ENCODE results near the gene AMBRA1. TPM values are rescaled to one million over a fixed set of nuclear protein-coding genes. Genes with fewer than 3 reads are reported as not detected.

The AMBRA1 gene
- total RNA-seq, 2 experiments from 2014 or later, result 24.6 to 30.7 TPM

DNA sequence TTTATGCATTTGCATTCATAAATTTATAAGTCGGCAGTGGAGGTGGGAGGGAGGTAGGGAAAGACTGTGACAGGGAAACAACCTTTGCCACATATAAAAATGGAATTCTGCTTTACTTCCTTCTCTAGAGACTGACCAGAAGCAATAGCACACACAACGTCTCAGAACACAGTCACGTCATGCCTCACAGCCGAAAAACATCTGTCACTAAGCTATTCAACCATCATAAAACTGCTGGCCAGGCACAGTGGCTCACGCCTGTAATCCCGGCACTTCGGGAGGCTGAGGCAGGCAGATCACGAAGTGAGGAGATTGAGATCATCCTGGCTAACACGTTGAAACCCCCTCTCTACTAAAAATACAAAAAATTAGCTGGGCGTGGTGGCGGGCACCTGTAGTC lies 101.3 kb downstream of the AMBRA1 start:
- peaks cover 35% of the 10 kb centered on the region; the same call in 1 of the 2 replicates for H3K36me3 ChIP-seq (ENCODE audit: insufficient read depth, low read length)
- no peak for TF ChIP-seq EZH2phosphoT487 (IDR thresholded peaks at IDR 0.05; ENCODE audit: borderline replicate concordance, low read depth, low read length)
- TF ChIP-seq, protein P1, sequence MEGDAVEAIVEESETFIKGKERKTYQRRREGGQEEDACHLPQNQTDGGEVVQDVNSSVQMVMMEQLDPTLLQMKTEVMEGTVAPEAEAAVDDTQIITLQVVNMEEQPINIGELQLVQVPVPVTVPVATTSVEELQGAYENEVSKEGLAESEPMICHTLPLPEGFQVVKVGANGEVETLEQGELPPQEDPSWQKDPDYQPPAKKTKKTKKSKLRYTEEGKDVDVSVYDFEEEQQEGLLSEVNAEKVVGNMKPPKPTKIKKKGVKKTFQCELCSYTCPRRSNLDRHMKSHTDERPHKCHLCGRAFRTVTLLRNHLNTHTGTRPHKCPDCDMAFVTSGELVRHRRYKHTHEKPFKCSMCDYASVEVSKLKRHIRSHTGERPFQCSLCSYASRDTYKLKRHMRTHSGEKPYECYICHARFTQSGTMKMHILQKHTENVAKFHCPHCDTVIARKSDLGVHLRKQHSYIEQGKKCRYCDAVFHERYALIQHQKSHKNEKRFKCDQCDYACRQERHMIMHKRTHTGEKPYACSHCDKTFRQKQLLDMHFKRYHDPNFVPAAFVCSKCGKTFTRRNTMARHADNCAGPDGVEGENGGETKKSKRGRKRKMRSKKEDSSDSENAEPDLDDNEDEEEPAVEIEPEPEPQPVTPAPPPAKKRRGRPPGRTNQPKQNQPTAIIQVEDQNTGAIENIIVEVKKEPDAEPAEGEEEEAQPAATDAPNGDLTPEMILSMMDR (conservative IDR thresholded peaks at IDR 0.05; ENCODE audit: low read length), result no peak

DNA sequence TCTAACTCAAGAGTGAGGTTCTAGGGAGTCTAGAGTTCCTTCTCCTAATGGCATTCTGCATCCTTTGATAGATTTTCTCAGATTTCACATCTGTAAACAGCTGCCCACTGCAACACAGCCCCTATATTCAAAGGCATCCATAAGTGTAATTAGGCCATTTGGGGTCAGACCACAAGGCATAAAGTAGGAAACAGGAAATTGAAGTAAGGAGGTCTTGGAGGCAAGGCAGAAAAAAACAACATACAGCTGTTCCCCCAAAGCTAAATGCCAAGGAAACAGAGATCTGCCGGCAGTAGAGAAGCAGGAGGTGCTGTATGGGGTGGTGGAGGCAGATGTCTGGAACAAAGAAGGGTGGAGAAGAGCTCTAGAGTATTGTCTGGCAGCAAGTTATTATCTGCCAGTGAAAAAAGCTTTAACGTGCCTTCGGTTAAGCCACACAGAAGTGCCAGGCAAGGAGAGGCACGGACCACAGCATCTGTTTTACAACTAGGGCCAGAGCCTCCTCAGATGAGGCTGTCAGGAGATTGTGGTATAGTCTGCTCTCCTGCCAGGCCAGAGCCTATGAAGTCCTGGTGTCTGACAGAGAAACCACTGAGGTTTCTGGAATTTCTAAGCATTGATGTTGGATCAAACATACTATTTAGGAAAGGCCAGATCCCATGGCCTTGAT lies 102.0 kb downstream of the AMBRA1 start:
- no peak overlapping the region for H3K4me2 ChIP-seq (ENCODE audit: low read length)
- intact Hi-C loops (cut with micrococcal nuclease; ENCODE audit: unreplicated experiment), result no loop called here

More for the DNA sequence above, 101.3 kb downstream of the AMBRA1 start:
- no peaks in the 10 kb centered on the region for H3K4me1 ChIP-seq (ENCODE audit: insufficient read depth, low read length, poor library complexity, severe bottlenecking)
- no peaks in the 10 kb centered on the region for H3K9me3 ChIP-seq (ENCODE audit: low read length)
- no peak overlapping the region for H3K27ac ChIP-seq (ENCODE audit: low read depth, low read length, poor library complexity, severe bottlenecking)
- no peaks in the 10 kb centered on the region for H3K79me2 ChIP-seq (ENCODE audit: insufficient read depth, low read depth, low read length)
- intact Hi-C loops (cut with micrococcal nuclease; ENCODE audit: unreplicated experiment), result no loop called here
- no peak overlapping the region for H2AFZ ChIP-seq (ENCODE audit: low read length)
- DNase-seq (ENCODE audit: low spot score), result no peak
- BruUV-seq (replicated peaks), result no TSS peak
- H3K4me3 ChIP-seq (ENCODE audit: low read depth, low read length, poor library complexity, severe bottlenecking), result no peak overlapping the region
- H4K20me1 ChIP-seq (ENCODE audit: insufficient read depth, low read length), result no peaks in the 10 kb centered on the region
- POLR2A ChIA-PET, result interaction anchor here (0.6 to 1.2 kb wide), 2 partner anchors 15 to 34 kb away, joined by 3 read pairs; no protein-coding TSS in a partner anchor
- no peak overlapping the region for H3K4me2 ChIP-seq (ENCODE audit: low read length)
- no peaks in the 10 kb centered on the region for H3K9me2 ChIP-seq (ENCODE audit: insufficient read depth, low read length)
- CTCF ChIA-PET (ENCODE audit: unreplicated experiment), result no interaction called here

More for the DNA sequence above, 102.0 kb downstream of the AMBRA1 start:
- BruUV-seq (replicated peaks), result no TSS peak
- Histone ChIP-seq H2AFZ (ENCODE audit: low read length) (no peak overlapping the region), H3K4me3 (ENCODE audit: low read depth, low read length, poor library complexity, severe bottlenecking) (no peak overlapping the region), H3K27ac (ENCODE audit: low read depth, low read length, poor library complexity, severe bottlenecking) (no peak overlapping the region), H3K79me2 (ENCODE audit: insufficient read depth, low read depth, low read length) (no peaks in the 10 kb centered on the region), H3K9me3 (ENCODE audit: low read length) (no peaks in the 10 kb centered on the region), H3K36me3 (ENCODE audit: insufficient read depth, low read length) (peaks cover 35% of the 10 kb centered on the region; the same call in 1 of the 2 replicates), H3K4me1 (ENCODE audit: insufficient read depth, low read length, poor library complexity, severe bottlenecking) (no peaks in the 10 kb centered on the region), H3K9me2 (ENCODE audit: insufficient read depth, low read length) (no peaks in the 10 kb centered on the region), H4K20me1 (ENCODE audit: insufficient read depth, low read length) (no peaks in the 10 kb centered on the region)
- TF ChIP-seq, protein P1 (conservative IDR thresholded peaks at IDR 0.05; ENCODE audit: low read length), result no peak
- TF ChIP-seq EZH2phosphoT487 (IDR thresholded peaks at IDR 0.05; ENCODE audit: borderline replicate concordance, low read depth, low read length), result no peak
- ChIA-PET POLR2A (interaction anchor here (0.6 to 1.2 kb wide), 3 partner anchors 16 to 282 kb away, joined by 3 to 9 read pairs (median 3); no protein-coding TSS in a partner anchor), CTCF (ENCODE audit: unreplicated experiment) (no interaction called here)
- no peak for DNase-seq (ENCODE audit: low spot score)
